ENCODE data around the gene ZNF320.
"Not testable (repeated sequence)": the region's sequence is repeated elsewhere in the genome, so short reads cannot be mapped to it uniquely, and the experiment has no call there.

Gene ZNF320

GRCh38 chr19:52897138-52897935, at the start of gene ZNF320:
Gene ZNF320, minus strand, starts transcription at chr19:52897635. Its CDS starts 7,380 bp downstream, at chr19:52890255.
- peak; percentile 93 for DNase-seq (ENCODE audit: low spot score)

GRCh38 chr19:52946322-52947310, 49.2 kb upstream of the ZNF320 start:
- no peak for DNase-seq (ENCODE audit: low spot score)

GRCh38 chr19:52945652-52946321, 48.4 kb upstream of the ZNF320 start:
- DNase-seq (ENCODE audit: low spot score), result no peak

- peak; percentile 38 for DNase-seq (ENCODE audit: low spot score)
Observed at GRCh38 chr19:52944703-52945493, 47.5 kb upstream of the ZNF320 start.

- DNase-seq (ENCODE audit: low spot score), result no peak
Observed at GRCh38 chr19:52943884-52944643, 46.6 kb upstream of the ZNF320 start.

- no peak for DNase-seq (ENCODE audit: low spot score)
Observed at GRCh38 chr19:52943134-52943883, 45.9 kb upstream of the ZNF320 start.

- peak; percentile 83 for DNase-seq (ENCODE audit: low spot score)
Observed at GRCh38 chr19:52942386-52943133, 45.1 kb upstream of the ZNF320 start.

- DNase-seq (ENCODE audit: low spot score), result peak; percentile 11
Observed at GRCh38 chr19:52941941-52942385, 44.5 kb upstream of the ZNF320 start.

GRCh38 chr19:52941523-52941922, 44.1 kb upstream of the ZNF320 start:
- not testable (repeated sequence) for DNase-seq (ENCODE audit: low spot score)

GRCh38 chr19:52940905-52941304, 43.5 kb upstream of the ZNF320 start:
- DNase-seq (ENCODE audit: low spot score), result not testable (repeated sequence)

GRCh38 chr19:52938761-52939160, 41.3 kb upstream of the ZNF320 start:
- no peak for DNase-seq (ENCODE audit: low spot score)

- no peak for DNase-seq (ENCODE audit: low spot score)
Observed at GRCh38 chr19:52936954-52937325, 39.5 kb upstream of the ZNF320 start.

- DNase-seq (ENCODE audit: low spot score), result peak; percentile 49
Observed at GRCh38 chr19:52936151-52936953, 38.9 kb upstream of the ZNF320 start.

- peak; percentile 38 for DNase-seq (ENCODE audit: low spot score)
Observed at GRCh38 chr19:52935434-52935833, 38.0 kb upstream of the ZNF320 start.

- DNase-seq (ENCODE audit: low spot score), result not testable (repeated sequence)
Observed at GRCh38 chr19:52924641-52925040, 27.2 kb upstream of the ZNF320 start.

- DNase-seq (ENCODE audit: low spot score), result peak; percentile 44
Observed at GRCh38 chr19:52923778-52924593, 26.6 kb upstream of the ZNF320 start.
